ENCODE measurements around the gene MACF1. TPM values are rescaled to one million over a fixed set of nuclear protein-coding genes. Genes with fewer than 3 reads are reported as not detected.

MACF1 gene
- total RNA-seq, 1 experiment from 2014 or later, result 190 TPM

DNA sequence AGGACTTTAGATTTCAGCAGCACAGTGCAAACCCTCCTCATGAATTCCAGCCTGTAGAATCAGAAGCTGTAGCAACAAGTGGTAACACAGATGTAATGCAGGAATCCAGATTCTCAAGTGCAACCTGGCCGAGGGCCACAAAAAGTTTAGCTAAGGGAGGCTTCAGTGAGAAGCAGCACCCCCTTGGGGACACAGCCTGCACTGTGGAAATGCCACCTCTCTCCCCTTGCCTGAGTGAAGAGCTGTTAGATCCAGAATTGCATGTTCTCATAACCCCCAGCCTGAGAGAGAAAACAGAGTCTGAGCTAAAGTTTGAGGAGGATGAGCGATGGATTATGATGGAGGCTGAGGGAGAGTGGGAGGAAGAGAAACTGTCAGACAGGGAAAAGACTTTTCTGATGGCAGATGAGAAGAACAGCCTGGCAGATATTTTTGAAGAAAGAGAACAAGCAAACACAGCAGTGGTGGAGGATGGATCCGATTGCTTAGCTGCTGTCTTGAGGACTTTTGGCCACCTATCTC, 206.5 kb downstream of the MACF1 start:
- H3K79me1 ChIP-seq (ENCODE audit: insufficient read depth, low read depth, low read length, poor library complexity, severe bottlenecking), result no peaks in the 10 kb centered on the region
- no peaks in the 10 kb centered on the region for H3K27me3 ChIP-seq (ENCODE audit: insufficient read depth, low read length)
- no peaks in the 10 kb centered on the region for H3K9me3 ChIP-seq (ENCODE audit: control insufficient read depth, low read depth, low read length)
- no peak overlapping the region for H2BK15ac ChIP-seq (ENCODE audit: low read depth, low read length)
- DNase-seq, result peak; percentile 65
- H3K9ac ChIP-seq (ENCODE audit: extremely low read depth, insufficient read length, low read length), result no peak overlapping the region
- H3K9me3 Mint-ChIP-seq, result peaks cover 0 to 28% of the 10 kb centered on the region in 2 experiments; a peak in 3 of 5 replicates
- H3K56ac ChIP-seq (ENCODE audit: insufficient read length, low read depth, low read length), result no peak overlapping the region
- H2AFZ ChIP-seq (ENCODE audit: low read length), result no peak overlapping the region
- no peak overlapping the region for H3K14ac ChIP-seq (ENCODE audit: insufficient read depth, low read length)
- no CpG with 5 or more reads among the region's 3 CpGs for WGBS (ENCODE audit: extremely low coverage, insufficient read length, low lambda C conversion rate)
- no peak overlapping the region for H2BK5ac ChIP-seq (ENCODE audit: insufficient read length, low read length)
- no peak overlapping the region for H4K5ac ChIP-seq (ENCODE audit: insufficient read length, low read depth, low read length)
- H2BK120ac ChIP-seq (ENCODE audit: low read depth, low read length, poor library complexity, severe bottlenecking), result no peak overlapping the region
- H2AK5ac ChIP-seq (ENCODE audit: insufficient read length, low read length), result no peak overlapping the region
- peaks cover 6% of the 10 kb centered on the region for H3K23me2 ChIP-seq (ENCODE audit: insufficient read length, low read depth, low read length, poor library complexity, severe bottlenecking)
- H3K27ac Mint-ChIP-seq, result no peak overlapping the region
- no peak overlapping the region for H2BK12ac ChIP-seq (ENCODE audit: insufficient read length, low read depth, low read length)
- H2BK20ac ChIP-seq (ENCODE audit: low read depth, low read length, poor library complexity, severe bottlenecking), result no peak overlapping the region
- no peak overlapping the region for H3K4ac ChIP-seq (ENCODE audit: low read depth, low read length)
- H3K4me2 ChIP-seq (ENCODE audit: insufficient read depth, insufficient read length, low read length), result peak overlapping the region; percentile 22
- H3K27ac ChIP-seq (ENCODE audit: insufficient read length, low read depth, low read length), result no peak overlapping the region
- H3K36me3 Mint-ChIP-seq (ENCODE audit: insufficient read depth in 1 of 3, low read depth in 3 of 3), result peaks cover 34 to 38% (median 36%) of the 10 kb centered on the region in 3 experiments
- no peaks in the 10 kb centered on the region for H4K20me1 ChIP-seq (ENCODE audit: control insufficient read depth, insufficient read depth, insufficient read length)
- no peak overlapping the region for H3T11ph ChIP-seq (ENCODE audit: low read length)
- H3K79me2 ChIP-seq (ENCODE audit: insufficient read depth, low read length), result peaks cover 28% of the 10 kb centered on the region; the same call in 1 of the 2 replicates
- H3K18ac ChIP-seq (ENCODE audit: insufficient read length, low read depth, low read length), result no peak overlapping the region
- H3K4me3 Mint-ChIP-seq, result peak overlapping the region; percentile 70 to 80
- H3K4me1 Mint-ChIP-seq, result peaks cover 55 to 63% of the 10 kb centered on the region in 2 experiments
- no peak overlapping the region for H4K91ac ChIP-seq (ENCODE audit: insufficient read length, low read depth, low read length)
- H3K4me1 ChIP-seq (ENCODE audit: insufficient read depth, low read length), result peaks cover 15% of the 10 kb centered on the region; the same call in 1 of the 2 replicates
- H3K27me3 Mint-ChIP-seq (ENCODE audit: low read depth), result no peaks in the 10 kb centered on the region
- no peak overlapping the region for H4K8ac ChIP-seq (replicated peaks; ENCODE audit: insufficient read length, low read depth, low read length)
- no peak overlapping the region for H3K23ac ChIP-seq (ENCODE audit: insufficient read length, low read depth, low read length)
- peak; percentile 70 for TF ChIP-seq CTCF (conservative IDR thresholded peaks at IDR 0.05)
